Raji (cell line): ENCODE measurements around the gene SMYD3.

Source experiments
- POLR2A ChIP-seq: IDR thresholded peaks from 2 replicates; pipeline ENCODE4 v1.6.1; 2011; ENCODE audit warnings: low read depth, low read length, control low read depth; ENCODE audit not compliant: insufficient read depth

SMYD3 gene

DNA sequence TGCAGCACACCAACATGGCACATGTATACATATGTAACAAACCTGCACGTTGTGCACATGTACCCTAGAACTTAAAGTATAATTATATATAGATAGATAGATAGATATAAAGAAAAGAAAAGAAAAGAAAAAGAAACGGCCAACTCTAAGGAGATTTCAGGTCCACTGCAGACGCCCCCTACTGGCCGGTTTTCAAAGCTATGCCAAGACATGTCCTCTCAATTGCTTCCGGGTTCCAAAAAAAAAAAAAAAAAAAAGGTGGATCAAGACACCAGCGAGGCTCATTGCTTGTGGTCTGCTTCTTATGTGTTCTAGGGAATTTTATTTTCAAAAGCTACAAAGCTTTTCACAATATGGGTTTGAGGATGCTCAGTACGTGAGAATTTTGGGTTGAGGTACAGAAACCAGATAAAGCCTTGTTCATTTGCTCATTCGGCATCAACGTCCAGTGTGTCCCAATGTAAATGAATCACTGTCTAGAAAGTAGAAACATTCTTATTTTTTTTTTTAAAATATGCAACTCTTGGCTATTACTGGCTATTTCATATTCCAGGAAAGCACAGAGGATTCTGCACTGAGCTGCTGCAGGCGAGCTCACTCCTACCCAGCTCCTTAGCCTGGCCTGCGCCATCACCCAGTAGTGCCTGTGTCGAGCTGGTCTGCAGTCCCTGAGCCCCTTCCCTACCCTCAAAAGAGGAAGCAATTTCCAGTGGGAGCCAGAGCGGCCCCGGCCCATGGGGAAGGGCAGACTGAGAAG lies 709.3 kb downstream of the SMYD3 start:
- TF ChIP-seq POLR2A: no peak

DNA sequence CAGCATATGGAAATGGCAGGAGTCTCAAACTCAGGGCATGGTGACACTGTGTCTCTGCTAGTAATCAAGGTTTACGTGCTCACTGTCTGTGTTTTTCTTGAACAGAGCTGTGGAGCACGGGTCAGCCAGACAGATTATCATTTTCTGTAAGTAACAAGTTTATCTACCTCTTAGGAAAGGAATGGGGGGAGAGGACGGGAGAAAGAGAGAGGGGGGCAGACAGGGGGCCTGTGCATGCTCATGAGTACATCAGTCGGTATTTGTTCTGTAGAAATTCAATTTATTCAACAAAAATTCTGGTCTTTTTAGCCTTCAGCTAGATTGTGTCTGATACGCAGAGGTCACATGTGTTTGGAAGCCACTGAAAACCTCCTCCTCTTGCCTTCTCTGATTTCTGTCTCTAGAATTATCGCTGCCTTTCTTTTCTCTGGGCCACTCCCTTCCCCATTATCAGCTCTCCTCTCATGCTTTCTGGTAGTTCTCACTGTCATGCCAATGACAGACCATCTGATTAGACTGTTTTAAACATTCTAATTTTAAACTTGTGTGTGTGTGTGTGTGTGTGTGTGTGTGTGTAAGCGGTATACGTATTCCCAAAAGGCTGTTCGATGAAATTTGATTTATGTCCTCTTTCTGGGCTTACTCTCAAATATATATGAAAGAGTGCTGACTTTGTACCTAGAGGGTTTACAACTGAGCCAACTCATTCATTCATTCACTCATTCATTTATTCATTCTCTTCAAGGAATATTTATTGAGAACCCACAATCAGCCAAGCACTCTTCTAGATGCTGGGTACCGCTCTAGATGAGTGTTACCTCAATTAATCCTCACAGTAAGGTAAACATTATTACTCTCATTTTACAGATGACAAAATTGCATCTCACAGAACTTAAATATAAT lies 715.4 kb downstream of the SMYD3 start:
- no peak for TF ChIP-seq POLR2A

DNA sequence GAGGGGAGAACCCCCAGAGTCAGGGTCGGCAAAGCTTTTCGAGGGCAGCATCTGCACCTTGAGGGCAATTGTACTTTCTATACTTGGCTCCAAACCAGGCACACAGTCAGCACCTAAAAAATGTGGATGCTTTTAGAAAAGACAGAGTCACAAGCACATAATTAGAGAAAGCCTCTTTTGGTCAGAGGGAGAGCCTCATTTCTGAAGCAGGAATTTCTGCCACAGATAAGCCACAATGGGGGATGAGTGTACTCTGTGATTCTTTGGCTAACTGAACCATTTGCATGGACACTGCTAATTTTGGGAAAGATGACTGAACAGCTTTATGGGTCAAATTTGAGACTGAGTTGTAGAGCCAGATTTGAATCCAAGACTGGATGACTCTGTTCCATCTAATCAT lies 716.6 kb downstream of the SMYD3 start:
- TF ChIP-seq POLR2A: no peak

DNA sequence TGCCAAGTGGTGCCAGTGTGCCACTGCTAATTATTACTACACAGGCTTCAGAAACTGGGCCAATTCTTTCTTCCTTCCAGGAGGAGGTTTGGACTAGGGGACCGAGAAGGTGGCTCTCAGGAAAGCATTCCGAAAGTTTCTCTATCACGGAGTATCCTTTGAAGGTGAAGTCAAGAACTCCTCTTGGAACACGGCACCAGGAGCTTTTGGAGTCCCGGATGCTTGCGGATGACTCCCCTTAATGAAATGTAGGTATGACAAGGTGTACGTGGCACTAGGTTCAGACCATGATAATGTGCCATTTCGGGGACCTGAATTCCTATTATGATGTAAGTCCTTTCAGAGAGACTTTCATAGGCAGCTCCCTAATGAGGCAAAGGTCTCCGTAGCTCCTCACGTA lies 718.2 kb downstream of the SMYD3 start:
- TF ChIP-seq POLR2A: no peak

DNA sequence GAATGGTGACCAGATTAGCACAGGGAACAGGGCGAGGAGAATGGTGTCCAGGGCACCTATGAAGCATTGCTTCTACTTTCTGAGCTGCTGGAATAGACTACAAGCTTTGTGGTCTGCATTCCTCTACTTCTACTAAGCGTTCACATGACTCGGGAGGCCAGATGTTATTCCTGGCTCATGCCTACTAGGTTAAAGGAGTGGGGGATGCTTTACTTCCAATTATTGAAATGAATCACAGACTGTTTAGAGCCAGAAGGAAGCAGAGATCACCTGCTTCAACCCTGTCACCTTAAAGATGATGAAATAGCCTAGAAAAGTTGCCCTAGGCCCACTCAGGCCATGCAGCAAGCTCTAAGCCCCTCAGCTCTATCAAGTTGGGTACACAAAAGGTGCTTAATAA lies 718.8 kb downstream of the SMYD3 start:
- TF ChIP-seq POLR2A: no peak

DNA sequence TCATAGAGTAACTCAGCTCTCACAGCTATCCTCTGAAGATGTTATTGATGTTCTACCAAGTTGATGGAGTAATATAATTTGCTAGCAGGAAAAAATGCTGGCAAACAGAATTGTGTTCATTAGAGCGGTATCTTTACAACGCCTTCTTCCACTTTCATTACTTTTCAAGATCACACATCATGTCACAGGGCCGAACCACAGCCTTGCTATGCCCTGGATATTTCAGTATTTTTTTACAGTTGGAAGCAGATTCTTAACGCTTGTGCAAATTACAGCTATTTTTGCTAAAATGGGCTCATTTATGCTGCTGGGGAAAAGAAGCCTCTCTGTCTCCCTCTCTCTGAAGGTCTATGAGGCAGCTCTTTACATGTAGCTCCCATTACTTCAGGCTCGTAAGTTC lies 720.1 kb downstream of the SMYD3 start:
- TF ChIP-seq POLR2A: no peak

DNA sequence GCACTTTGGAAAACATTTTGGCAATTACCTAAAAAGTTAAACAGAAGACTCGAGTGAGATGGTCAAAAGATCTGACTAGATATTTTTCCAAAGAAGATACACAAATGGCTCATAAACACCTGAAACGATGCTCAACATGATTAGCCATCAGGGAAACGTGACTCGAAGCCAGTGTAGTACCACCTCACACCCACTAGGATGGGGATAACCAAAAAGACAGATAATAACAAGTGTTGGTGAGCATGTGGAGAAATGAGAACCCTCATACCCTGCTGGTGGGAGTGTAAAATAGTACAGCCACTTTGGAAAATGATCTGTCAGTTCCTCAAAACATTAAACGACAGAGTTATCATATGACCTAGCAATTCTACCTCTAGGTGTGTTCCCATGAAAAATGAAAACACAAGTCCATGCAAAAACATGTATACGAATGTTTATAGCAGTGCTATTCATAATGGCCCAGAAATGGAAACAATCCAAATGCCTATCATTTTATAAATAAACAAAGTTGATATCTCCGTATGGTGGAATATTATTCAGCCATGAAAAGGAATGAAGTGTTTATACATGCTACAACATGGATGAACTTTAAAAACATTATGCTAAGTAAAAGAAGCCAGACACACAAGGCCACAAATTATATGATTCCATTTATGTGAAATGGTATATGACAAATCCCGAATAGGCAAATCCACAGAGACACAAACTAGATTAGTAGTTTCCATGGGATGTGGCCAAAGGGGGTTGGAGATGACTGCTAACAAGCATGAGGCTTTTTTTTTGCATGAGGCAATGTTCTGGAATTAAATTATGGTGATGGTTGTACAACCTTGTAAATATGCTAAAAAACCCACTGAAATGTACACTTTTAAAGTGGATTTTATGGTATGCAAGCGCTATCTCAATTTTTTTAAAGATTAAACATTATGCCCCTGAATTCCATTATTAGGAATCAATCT lies 727.0 kb downstream of the SMYD3 start:
- TF ChIP-seq POLR2A: no peak

DNA sequence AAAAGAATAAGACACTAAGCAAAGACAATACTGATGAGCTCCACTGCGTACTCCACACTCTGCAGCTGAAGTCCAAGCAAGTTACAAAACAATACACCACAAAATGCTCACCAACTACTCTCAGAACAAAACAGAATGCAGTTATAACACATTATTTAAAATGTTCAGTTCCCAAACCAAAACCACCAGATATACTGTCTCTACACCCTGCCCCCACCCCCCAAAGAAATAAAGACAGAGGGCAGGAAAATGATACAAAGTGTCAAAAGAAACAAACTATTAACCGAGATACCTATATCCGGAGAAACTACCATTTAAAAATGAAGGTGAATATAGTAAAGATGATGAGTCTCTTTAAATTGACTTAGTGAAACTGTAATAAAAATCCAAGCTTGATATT lies 729.3 kb downstream of the SMYD3 start:
- no peak for TF ChIP-seq POLR2A

DNA sequence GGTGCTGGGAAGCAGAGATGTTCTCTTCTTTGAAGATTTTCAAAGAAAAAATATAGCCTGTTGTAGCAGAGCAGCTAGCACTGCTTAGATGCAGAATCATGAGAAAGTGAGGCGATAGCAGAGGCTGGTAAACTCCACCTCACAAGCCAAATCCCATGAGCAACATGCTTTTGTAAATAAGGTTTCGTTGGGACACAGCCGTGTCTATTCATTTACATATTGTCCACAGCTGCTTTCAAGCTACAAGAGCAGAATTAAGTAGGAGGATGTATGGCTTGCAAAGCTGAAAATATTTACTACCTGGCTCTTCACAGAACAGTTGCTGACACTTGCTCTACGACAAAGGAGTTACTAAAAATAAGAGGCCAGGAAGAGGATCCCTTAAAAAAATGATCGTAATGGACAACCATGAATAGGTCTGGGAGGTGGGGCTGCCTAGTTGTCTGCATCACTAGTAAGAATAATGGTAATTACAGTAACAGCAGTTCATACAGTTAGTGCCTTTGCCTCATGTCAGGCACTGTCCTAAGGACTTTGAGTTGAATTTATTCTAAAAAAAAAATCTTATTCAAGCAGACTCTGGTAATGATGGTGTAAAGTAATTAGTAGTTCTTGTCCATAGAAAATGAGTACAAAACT lies 730.3 kb downstream of the SMYD3 start:
- no peak for TF ChIP-seq POLR2A

DNA sequence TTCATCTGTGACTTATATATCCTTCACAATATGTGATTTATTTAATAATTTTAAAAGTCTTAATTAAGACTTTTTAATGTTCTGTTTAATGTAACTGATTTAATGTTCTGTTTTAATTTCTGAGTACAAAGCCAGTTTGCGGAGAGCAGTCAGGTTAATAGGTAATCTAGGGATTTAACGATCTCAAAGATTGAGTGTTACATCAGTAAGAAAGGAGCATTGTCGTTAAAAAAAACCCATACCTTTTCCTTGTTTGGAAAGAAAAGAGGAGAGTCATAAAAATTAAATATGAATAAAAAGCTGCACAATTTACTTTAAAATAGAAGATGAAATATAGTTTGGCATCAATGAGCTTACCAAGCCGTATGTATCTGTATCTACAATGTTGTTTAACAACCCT lies 730.9 kb downstream of the SMYD3 start:
- TF ChIP-seq POLR2A: no peak

DNA sequence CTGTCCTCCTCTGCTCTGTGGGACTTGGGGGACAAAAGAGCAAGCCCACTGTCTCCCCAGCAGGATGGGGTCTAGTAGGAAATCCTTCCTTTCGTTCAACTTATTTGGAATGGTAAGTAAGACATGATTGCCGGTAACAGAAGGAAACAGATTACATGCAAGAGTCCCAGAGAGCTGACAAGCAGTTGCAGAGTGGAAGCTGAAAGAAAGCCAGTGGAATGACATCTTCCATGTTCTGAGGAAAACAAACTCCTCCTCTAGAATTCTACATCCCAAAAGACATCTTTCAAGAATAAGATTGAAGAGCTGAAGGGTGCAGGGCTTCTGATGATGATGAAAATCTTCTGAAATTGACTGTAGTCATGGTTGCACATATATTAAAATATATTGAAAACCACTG lies 732.9 kb downstream of the SMYD3 start:
- no peak for TF ChIP-seq POLR2A

DNA sequence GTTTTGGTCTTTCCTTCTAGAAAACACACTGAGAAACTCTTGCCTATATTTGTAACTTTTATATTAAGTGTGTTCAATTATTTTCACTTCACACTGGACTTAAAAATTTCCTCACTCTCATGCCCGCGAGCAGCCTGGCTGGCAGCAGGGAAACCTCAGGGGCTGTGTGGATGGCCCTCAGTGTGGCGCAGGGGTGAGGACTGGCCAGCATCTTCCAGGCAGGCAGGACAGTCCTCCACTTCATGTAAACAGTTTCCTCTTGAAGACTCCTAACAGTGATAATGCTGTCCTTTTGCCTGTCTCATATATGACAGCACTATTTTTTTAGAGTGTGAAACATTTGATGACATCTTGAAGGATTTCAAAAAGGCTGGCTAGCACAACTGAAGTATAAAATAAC lies 733.7 kb downstream of the SMYD3 start:
- TF ChIP-seq POLR2A: no peak

DNA sequence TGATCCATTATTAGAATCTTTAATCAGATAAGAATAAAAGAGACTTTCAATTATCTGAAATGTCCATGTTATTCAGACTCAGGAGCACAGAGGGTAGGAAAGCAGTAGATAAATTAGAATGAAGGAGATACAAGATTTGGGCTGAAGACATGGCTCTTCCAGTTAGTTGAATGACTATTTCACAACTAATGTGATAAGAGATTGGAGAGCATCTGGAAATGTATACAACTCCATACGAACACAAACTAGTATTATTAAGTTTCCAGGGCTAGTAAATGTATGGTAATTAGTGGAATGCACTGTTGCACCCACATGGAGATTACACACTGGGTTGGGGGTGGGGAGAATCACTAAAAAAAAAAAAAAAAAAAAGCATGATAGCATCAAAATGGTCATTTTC lies 734.3 kb downstream of the SMYD3 start:
- no peak for TF ChIP-seq POLR2A

DNA sequence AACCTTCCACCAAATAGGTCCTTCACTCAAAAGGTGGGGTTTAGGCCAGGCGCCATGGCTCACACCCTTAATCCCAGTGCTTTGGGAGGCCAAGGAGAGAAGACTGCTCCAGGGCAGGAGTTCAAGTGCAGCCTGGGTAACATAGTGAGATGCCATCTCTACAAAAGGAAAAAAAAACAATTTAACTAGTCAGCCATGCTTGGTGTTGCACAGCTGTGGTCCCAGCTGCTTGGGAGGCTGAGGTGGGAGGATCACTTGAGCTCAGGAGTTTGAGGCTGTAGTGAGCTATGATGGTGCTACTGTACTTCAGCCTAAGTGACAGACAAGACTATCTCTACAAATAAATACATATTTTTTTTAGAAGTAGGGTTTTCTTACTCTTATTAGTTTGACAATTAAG lies 734.8 kb downstream of the SMYD3 start:
- TF ChIP-seq POLR2A: no peak

DNA sequence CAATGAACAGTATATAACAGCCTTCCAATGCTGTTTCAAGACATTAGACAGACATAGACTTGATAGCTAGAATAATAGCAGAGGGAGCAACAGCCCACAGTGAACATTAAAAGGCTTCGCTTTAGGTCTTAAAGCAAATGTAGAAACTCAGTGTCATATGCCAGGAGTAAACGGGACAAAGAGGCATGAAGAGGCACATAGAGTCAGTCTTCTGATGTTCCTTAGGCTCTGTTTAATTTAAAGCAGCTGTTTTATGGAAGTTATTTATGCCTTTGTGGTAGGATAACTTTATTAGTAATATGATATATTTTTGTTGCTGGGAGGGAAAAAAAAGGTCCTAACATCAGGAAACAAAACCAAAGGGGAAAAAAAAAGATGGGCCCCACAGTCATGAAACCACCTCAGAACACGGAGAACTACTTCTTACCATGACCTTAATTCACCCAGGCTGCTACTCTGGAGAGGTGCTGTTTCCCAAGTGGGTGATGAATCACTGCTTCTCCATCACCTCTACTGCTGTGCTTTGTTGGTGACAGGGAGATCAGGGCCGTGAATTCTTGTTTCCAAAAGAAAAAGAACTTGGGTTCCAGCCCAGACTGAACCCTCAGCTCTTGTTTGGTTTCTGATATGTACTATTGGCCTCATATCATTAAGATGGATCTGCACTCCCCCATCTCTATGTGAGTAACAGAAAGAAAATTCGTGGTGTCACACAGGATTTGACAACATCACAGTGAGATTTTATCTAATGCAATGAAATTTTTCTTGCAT lies 735.4 kb downstream of the SMYD3 start:
- TF ChIP-seq POLR2A: no peak

DNA sequence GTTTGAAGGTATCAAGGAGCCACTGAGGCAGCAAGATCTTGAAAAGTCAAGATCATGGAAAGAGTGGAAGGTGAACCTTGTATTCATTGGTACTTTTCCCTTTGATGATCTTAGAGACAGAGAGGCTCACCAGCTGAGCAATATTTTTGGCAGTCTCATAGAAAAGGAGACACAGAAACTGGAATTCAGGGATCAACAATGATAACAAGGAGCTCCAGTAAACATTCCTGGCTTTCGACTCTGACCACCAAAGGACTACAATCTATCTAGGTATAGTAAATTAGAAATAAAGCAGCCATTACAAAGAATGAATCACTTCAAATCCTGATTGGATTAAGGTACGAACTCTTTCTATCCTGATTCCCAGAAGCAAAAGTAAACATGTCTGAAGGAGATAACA lies 736.9 kb downstream of the SMYD3 start:
- TF ChIP-seq POLR2A: no peak
